ENCODE measurements around the gene DDX25.

DNA sequence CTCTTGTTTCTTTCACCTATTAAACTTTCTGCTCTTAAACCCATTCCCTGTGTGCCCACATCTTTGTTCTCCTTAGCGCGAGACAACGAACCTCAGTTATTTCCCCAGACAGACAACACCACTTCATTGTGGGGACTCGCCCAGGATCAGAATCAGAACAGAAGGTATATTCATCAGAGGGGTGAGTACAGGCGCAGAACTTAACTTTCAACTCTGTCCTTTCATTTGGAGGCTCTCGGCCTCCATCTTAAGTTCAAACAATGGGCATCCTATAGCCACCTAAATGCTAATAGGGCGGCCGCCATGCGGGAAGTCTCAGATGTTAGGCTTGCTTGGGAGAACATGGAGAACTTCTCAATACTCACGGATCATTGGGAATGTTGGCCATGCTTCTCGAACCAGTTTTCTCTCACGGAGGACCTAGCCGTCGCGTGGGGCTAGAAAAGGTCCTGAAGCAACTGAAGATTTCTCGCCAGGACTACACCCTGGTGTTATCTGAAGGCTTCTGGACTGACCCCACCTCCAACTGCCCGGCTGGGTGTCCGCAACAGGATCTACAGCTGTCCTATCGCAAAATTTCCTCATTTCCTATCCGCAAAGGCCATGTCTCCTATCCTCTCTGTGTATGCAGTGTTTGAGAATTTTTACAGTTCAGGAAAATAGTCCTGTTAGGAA lies 30.3 kb upstream of the DDX25 start:
- no peak for TF ChIP-seq POLR2A (IDR thresholded peaks at IDR 0.05)
- TF ChIP-seq, protein P1, sequence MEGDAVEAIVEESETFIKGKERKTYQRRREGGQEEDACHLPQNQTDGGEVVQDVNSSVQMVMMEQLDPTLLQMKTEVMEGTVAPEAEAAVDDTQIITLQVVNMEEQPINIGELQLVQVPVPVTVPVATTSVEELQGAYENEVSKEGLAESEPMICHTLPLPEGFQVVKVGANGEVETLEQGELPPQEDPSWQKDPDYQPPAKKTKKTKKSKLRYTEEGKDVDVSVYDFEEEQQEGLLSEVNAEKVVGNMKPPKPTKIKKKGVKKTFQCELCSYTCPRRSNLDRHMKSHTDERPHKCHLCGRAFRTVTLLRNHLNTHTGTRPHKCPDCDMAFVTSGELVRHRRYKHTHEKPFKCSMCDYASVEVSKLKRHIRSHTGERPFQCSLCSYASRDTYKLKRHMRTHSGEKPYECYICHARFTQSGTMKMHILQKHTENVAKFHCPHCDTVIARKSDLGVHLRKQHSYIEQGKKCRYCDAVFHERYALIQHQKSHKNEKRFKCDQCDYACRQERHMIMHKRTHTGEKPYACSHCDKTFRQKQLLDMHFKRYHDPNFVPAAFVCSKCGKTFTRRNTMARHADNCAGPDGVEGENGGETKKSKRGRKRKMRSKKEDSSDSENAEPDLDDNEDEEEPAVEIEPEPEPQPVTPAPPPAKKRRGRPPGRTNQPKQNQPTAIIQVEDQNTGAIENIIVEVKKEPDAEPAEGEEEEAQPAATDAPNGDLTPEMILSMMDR (IDR thresholded peaks at IDR 0.05 in 4 of 5, conservative IDR thresholded peaks at IDR 0.05 in 1 of 5), result no peak
